Ishikawa (cell line): Measurements from ENCODE around the gene ATP11A.

ENCODE experiments used
- CEBPB ChIP-seq: IDR thresholded peaks from 2 replicates; pipeline ENCODE4 v1.6.1; 2012
- CREB1 ChIP-seq: IDR thresholded peaks from 2 replicates; pipeline ENCODE4 v1.6.1; 2012; ENCODE audit warnings: low read depth
- EGR1 ChIP-seq: IDR thresholded peaks from 2 replicates; pipeline ENCODE4 v1.6.1; 2012
- EP300 ChIP-seq: IDR thresholded peaks from 2 replicates; pipeline ENCODE4 v1.6.1; 2012; ENCODE audit warnings: borderline replicate concordance
- FOXM1 ChIP-seq: IDR thresholded peaks from 2 replicates; pipeline ENCODE4 v1.6.1; 2012; ENCODE audit warnings: low read depth, borderline replicate concordance
- NFIC ChIP-seq: IDR thresholded peaks from 2 replicates; pipeline ENCODE4 v1.6.1; 2012
- RAD21 ChIP-seq: IDR thresholded peaks from 2 replicates; pipeline ENCODE4 v1.6.1; 2012; ENCODE audit warnings: low read depth
- TAF1 ChIP-seq: IDR thresholded peaks from 2 replicates; pipeline ENCODE4 v1.6.1; 2012; ENCODE audit warnings: low read depth, mild to moderate bottlenecking
- TCF12 ChIP-seq: IDR thresholded peaks from 2 replicates; pipeline ENCODE4 v1.6.1; 2012; ENCODE audit warnings: low read depth
- TEAD4 ChIP-seq: IDR thresholded peaks from 2 replicates; pipeline ENCODE4 v1.6.1; 2012
- YY1 ChIP-seq: IDR thresholded peaks from 2 replicates; pipeline ENCODE4 v1.6.1; 2012; ENCODE audit warnings: low read depth
- ZBTB7A ChIP-seq: IDR thresholded peaks from 2 replicates; pipeline ENCODE4 v1.6.1; 2012; ENCODE audit warnings: low read depth
- TF ChIP-seq, protein P1 (sequence below): IDR thresholded peaks from 2 replicates; pipeline ENCODE4 v1.6.1; 2012; ENCODE audit warnings: low read depth, mild to moderate bottlenecking
- TF ChIP-seq, protein P2 (sequence below): IDR thresholded peaks from 2 replicates; pipeline ENCODE4 v1.6.1; 2012
- TF ChIP-seq, protein P3 (sequence below): IDR thresholded peaks from 2 replicates; pipeline ENCODE4 v1.6.1; 2012

ATP11A gene

DNA sequence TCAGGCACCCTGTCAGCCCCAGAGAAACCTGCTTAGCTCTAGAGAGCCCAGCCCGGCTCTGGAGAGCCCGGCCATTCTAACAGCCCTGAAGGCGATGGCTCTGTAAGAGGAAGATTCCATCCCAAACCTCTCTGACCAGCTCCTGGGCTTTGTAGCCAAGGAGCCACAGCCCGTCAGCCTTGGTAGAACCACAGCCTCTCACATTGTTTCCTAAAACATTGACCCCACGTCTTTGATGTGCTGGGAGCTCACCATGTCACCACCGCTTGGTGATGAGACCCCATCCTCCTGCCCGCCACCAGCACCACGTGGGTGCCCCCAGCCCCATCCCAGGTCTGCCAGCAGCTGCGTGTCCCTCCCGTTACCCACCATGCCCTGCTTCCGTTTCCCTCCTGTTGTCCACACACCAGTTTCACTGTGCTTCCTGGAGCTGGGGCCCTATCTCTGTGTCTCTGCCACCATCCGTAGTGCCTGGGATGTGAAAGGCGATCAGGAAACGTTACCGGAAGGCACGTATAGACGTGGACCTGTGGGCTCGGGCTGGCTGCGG, 185.0 kb downstream of the ATP11A start:
- TF ChIP-seq, protein P1, sequence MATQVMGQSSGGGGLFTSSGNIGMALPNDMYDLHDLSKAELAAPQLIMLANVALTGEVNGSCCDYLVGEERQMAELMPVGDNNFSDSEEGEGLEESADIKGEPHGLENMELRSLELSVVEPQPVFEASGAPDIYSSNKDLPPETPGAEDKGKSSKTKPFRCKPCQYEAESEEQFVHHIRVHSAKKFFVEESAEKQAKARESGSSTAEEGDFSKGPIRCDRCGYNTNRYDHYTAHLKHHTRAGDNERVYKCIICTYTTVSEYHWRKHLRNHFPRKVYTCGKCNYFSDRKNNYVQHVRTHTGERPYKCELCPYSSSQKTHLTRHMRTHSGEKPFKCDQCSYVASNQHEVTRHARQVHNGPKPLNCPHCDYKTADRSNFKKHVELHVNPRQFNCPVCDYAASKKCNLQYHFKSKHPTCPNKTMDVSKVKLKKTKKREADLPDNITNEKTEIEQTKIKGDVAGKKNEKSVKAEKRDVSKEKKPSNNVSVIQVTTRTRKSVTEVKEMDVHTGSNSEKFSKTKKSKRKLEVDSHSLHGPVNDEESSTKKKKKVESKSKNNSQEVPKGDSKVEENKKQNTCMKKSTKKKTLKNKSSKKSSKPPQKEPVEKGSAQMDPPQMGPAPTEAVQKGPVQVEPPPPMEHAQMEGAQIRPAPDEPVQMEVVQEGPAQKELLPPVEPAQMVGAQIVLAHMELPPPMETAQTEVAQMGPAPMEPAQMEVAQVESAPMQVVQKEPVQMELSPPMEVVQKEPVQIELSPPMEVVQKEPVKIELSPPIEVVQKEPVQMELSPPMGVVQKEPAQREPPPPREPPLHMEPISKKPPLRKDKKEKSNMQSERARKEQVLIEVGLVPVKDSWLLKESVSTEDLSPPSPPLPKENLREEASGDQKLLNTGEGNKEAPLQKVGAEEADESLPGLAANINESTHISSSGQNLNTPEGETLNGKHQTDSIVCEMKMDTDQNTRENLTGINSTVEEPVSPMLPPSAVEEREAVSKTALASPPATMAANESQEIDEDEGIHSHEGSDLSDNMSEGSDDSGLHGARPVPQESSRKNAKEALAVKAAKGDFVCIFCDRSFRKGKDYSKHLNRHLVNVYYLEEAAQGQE: no peak
- no peak for TF ChIP-seq YY1
- TF ChIP-seq FOXM1: no peak
- TF ChIP-seq ZBTB7A: no peak
- TF ChIP-seq, protein P2, sequence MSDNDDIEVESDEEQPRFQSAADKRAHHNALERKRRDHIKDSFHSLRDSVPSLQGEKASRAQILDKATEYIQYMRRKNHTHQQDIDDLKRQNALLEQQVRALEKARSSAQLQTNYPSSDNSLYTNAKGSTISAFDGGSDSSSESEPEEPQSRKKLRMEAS: no peak
- TF ChIP-seq NFIC: no peak
- TF ChIP-seq RAD21: no peak
- TF ChIP-seq EP300: no peak

DNA sequence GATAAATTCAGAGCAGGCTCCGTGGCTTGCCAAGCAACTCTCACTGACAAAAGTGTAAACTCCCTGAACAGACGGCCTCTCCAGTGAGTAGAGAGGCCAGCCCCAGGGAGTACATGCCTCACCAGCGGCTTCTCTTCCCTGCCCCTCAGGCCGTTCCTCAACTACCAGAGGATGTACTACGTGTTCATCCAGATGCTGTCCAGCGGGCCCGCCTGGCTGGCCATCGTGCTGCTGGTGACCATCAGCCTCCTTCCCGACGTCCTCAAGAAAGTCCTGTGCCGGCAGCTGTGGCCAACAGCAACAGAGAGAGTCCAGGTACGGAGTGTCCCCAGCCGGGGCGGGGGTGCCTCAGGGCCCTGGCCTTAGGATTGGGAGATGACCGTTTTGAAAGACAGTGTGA, 185.8 kb downstream of the ATP11A start:
- TF ChIP-seq EGR1: no peak
- no peak for TF ChIP-seq NFIC
- TF ChIP-seq TAF1: no peak
- TF ChIP-seq, protein P2: no peak
- TF ChIP-seq, protein P3, sequence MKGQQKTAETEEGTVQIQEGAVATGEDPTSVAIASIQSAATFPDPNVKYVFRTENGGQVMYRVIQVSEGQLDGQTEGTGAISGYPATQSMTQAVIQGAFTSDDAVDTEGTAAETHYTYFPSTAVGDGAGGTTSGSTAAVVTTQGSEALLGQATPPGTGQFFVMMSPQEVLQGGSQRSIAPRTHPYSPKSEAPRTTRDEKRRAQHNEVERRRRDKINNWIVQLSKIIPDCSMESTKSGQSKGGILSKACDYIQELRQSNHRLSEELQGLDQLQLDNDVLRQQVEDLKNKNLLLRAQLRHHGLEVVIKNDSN: no peak
- no peak for TF ChIP-seq CEBPB
- TF ChIP-seq, protein P1: no peak
- TF ChIP-seq RAD21: no peak
- TF ChIP-seq EP300: no peak
- TF ChIP-seq FOXM1: no peak
- no peak for TF ChIP-seq YY1
- no peak for TF ChIP-seq TEAD4
- no peak for TF ChIP-seq CREB1
- TF ChIP-seq TCF12: no peak
- no peak for TF ChIP-seq ZBTB7A

DNA sequence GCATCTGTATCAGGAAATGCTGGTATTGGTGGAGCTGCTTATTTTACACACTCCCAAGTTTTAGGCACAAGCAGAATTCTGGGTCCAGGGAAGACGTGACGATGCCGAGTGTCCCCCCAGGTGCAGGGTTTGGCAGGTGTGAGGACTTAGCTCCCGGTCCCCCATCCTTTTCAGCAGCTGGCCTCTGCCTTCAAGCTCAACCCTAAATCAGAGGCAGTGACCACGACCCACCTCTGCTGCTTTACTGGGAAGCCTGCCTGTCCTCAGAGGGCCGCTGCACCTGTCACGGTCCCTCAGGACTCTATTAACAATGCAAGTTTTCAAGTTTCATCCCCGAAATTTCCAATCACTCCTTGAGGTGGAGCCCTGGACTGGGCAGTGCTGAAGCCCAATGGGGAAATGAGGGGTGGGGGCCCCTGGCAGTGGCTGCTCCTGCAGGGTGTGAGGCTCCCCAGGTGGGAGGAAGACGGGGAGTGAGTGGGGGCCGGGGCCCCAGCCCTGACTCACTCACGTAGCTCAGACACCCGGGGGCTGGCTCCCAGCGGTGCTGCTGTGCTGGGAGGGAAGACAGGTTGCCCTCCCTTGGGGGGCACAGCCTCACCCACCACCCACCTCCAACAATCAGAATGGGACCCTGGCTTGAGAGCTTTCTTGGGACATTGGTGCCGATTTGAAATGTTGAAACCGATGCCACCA, 186.6 kb downstream of the ATP11A start:
- TF ChIP-seq, protein P2: no peak
- TF ChIP-seq NFIC: no peak

DNA sequence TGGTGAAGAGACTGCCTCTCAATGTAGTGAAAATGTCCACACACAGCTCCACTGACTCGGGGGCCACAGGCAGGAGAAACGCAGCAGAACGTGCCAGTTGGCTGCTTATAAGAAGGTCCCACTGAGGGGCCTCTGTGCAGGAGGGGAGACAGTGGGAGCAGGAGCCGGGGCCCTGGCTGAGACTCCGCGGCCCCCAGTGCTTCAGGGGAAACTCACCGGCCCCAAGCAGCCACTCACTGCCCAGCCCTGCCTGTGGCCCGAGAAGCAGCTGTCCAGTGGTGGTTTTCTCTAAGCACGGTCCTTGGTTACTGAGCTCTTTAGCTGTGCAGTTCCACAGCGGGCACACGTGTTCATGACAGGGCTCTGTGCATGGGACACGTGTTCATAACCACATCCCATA, 187.2 kb downstream of the ATP11A start:
- TF ChIP-seq EGR1: no peak
- TF ChIP-seq, protein P1: no peak
- TF ChIP-seq, protein P3: no peak
- TF ChIP-seq, protein P2: no peak
- TF ChIP-seq FOXM1: no peak
- no peak for TF ChIP-seq CREB1
- no peak for TF ChIP-seq TEAD4
- TF ChIP-seq ZBTB7A: no peak
- no peak for TF ChIP-seq TAF1
- TF ChIP-seq NFIC: no peak
- TF ChIP-seq EP300: no peak
